ENCODE results near the gene MYOM3. TPM values are rescaled to one million over a fixed set of nuclear protein-coding genes. Genes with fewer than 3 reads are reported as not detected.

MYOM3 gene
- total RNA-seq = 0.13 and 0.17 TPM in 2 replicates

GRCh38 chr1:24111996-24112779 lies at the start of gene MYOM3:
TSS of gene MYOM3 (minus strand) at chr1:24112135. CDS start at chr1:24108636, 3,499 bp downstream.

GRCh38 chr1:24142546-24143534 lies 30.9 kb upstream of the MYOM3 start, which contains the start of gene IL22RA1:
TSS of gene IL22RA1 (minus strand) at chr1:24143140. CDS start at chr1:24143082, 58 bp downstream.

Other genes starting within 250 kb of the MYOM3 start
- 15.0 and 30.2 TPM in 2 replicates for gene FUCA1, start 243.8 kb downstream of the MYOM3 start, total RNA-seq
- not detected in 2 replicates for gene CNR2, start 198.8 kb downstream of the MYOM3 start, total RNA-seq
- 45.9 and 74.0 TPM in 2 replicates for gene PNRC2, start 152.3 kb downstream of the MYOM3 start, total RNA-seq
- gene SRSF10, start 131.8 kb downstream of the MYOM3 start, total RNA-seq = 60.0 and 72.1 TPM in 2 replicates
- gene IL22RA1, start 31.0 kb upstream of the MYOM3 start, total RNA-seq = 0.07 TPM in 1 of 2 replicates, not detected in the other
- under 0.01 TPM in 1 of 2 replicates, not detected in the other for gene IFNLR1, start 75.2 kb upstream of the MYOM3 start, total RNA-seq
- gene GRHL3, start 207.2 kb upstream of the MYOM3 start, total RNA-seq = 0.03 TPM in 1 of 2 replicates, not detected in the other